NCI-H2196 treated with DMSO at 0.1 percent for 48 hours (cell line): ENCODE measurements around the gene KRTAP10-3.
"Not testable (repeated sequence)": the region's sequence is repeated elsewhere in the genome, so short reads cannot be mapped to it uniquely, and the experiment has no call there.

Experiments
- DNase-seq: peaks from one replicate; lab custom pipeline; 2025; ENCODE audit not compliant: unreplicated experiment; lab: John Stamatoyannopoulos, UW

The KRTAP10-3 gene

GRCh38 chr21:44558695-44559094, at the start of gene KRTAP10-3:
Gene KRTAP10-3 (minus strand): TSS chr21:44558795. CDS start chr21:44558715, 80 bp downstream.
- DNase-seq: no peak

- DNase-seq: no peak
These were observed 47.9 kb upstream of the KRTAP10-3 start for GRCh38 chr21:44606495-44606894.

DNA sequence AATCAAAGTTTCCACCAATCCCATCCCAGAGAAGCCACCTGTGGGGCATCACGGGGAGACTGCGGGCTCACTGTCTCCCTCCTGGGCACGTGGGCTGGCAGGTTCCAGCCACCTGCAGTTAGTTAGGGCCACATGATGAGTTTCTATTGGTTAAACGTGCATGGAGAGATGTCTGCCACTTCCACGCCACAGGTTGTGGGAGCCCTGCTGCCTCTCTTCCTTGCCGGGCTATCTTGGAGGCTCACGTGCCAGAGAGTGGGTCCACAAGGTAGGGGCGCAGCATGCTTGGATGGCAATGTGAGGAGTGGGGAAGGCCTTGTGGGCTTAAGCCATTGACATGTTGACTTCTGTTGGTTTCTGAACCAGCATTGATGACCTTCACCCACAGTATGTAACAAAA, 45.3 kb upstream of the KRTAP10-3 start:
- no peak for DNase-seq

DNA sequence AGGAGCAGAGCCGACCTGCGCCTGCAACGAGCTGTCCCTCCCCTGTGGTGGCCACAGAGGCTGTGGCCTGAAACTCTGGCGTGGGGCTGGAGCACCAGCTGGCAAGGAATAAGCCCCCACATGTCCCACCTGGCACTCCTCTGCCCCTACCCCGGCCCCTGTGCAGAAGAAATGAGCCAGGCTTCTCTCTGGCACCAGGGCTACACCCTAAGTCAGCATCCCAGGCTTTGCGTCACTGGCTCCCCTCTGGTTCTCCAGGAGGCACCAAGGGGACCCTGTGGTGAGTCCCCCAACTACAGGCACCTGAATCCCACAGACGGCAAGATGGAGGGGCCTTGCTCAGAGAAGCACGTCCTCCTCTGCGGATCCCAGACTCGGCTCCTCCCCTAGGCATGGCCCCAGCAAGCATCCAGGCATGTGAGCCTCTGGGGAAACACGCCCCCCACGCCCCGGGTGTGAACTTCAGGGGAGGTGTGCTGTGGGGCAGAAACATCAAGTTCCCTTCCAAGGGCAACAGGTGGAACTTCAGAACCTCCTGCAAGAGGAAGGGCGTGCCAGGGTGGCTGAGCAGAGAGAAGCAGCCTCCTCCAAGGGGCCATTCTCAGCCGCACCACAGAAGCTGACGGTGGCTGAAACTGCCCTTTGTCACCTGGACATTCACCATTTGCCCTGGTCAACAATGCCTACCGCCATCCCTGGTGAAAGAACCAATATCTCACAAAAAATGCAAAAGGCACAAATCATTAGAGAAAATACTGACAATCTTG, 44.7 kb upstream of the KRTAP10-3 start:
- no peak for DNase-seq

GRCh38 chr21:44602463-44602850, 43.9 kb upstream of the KRTAP10-3 start:
- no peak for DNase-seq

DNA sequence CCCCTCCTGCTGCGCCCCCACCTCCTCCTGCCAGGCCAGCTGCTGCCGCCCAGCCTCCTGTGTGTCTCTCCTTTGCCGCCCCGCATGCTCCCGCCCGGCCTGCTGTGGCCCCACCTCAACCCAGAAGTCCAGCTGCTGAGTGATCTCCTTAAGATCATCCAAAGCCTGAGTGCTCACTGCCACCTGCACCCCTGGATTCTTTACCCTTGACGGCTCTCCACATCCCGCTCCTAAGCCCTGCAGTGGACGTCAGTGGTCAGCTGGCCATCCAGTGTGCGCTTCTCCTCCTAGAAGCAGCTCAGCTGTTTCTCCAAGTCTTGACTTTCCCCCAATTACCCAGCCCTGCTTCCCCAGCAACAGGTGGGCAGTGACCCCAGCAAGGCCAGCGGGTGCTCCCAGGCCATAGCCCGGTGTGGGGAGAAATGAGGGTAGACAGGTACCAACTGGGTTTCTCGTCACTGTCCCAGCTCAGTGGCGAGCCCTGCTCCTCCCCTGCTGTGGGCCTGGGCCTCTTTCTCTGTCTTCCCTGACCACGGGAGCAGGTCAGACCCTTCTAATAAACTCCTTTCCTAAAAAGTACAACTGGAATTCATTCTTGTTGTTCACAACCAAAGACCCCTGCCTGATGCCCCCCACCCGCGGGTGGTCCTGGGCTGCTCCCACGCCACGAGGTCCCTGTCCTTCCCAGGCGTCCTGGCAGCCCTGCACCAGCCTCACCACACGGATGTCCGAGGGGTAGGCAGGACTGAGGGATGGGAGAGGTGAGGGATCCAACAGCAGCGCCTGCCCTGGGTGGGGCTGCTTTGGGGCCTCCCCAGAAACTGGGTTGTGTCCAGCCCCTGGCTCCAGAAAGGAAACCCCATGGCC, 43.2 kb upstream of the KRTAP10-3 start:
- DNase-seq: no peak

GRCh38 chr21:44601091-44601490, 42.5 kb upstream of the KRTAP10-3 start:
- not testable (repeated sequence) for DNase-seq

- not testable (repeated sequence) for DNase-seq
These were observed 41.8 kb upstream of the KRTAP10-3 start, which contains the start of gene KRTAP10-7 for GRCh38 chr21:44600118-44600978. Gene KRTAP10-7 (plus strand): TSS chr21:44600597. CDS start chr21:44600622, 25 bp downstream.

DNA sequence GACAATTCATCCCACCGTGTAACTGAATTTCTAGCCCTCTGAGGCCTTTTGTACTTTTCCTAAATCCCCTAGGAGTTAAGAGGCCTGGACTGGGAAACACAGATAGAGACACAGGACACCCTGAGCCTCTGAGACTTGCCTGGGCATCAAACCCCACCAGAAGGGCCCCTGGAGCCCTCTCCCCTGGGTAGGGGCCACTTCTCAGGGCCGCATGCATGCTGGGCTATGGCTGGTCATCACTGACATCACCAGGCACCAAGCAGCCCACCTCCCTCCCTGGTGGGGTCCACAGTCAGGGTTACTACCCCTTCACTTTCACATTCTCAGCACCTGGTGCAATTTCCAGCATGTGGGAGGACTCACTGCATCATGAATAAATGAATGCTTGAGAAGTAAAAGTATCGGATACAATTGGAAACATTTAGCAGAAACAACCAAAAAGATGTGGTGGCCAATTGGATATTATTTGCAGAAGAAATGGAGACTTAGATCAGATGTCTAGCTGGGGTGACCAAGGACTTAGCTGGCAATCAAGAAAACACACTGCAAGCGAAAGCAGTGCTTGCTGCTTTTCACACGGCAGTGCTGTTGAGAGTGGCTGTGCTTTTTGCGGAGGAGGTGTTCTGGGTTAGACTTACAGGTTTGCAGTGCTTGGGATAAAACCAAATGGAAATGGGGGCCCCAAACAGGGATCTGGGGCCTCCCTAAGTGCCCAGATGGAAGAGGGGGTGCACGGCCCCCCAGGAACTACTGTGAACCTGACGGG, 40.9 kb upstream of the KRTAP10-3 start:
- no peak for DNase-seq

- DNase-seq: no peak
These were observed 39.5 kb upstream of the KRTAP10-3 start for GRCh38 chr21:44598061-44598460.

DNA sequence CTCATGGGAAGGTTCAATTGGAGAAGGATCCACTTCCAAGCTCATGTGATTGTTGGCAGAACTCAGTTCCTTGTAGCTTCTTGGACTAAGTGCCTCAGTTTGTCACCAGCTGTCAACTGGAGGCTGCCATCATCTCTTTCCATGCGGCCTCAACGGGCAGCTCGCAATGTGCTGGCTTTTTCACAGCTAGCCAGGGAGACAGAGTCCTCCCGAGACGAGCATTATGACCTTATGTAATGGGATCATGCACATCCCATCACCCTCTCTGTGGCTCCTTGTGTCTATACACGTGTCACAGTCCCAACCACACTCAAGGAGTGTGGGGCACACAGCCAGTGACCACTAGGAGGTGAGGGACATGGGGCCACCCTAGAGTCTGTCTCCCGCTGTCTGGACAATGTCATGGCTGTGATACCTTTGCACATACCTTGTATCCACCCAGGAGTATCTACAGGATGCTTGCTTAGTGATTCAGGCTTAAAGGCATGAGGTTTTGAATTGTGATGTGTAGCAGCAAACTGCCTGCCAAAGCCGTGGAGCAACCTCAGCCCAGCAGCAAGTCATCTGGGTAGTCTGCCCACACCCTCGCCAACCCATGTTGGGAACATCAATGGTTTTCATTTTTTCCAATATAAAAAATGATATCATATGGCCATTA, 37.6 kb upstream of the KRTAP10-3 start:
- DNase-seq: no peak

DNA sequence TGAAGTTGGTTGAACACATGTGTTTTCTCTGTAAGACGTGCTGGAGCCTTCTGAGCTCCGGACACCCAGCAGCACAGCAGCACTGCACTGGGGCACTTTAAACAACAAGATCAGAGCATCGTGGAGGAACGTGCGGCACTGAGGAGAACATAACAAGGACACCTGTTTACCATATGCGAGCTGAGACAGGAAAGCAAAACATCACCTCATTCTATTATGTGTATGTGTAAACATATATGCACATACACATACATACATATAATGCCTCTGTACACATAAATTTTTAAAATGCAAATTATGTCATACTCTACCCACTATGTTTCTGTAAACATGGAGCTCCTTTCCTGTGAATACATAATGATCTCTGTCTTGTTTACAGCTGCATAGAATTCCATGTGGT, 36.9 kb upstream of the KRTAP10-3 start:
- DNase-seq: no peak

DNA sequence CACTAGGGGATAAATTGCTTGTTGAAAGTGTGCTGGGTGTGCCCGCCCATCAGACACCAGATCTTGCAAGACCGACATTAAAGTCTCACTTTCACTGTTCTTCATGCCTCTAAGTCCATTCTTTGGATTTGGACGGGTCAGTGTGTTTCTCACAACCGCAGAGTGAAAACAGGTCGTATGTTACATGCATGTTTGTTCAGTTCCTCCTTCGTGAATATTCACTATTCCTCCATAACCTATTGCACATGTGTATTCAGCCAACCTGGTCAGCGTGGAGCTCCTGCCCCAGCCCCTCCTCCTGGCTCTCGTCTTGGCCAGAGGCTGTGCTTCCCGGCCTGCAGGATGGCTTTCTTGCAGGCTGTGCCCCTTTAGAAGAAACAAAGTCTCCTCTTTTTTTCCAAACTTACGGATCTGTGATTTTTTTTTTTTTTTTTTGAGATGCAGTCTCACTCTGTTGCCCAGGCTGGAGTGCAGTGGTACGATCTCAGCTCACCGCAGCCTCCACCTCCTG, 35.9 kb upstream of the KRTAP10-3 start:
- DNase-seq: no peak

- DNase-seq: no peak
These were observed 35.2 kb upstream of the KRTAP10-3 start for GRCh38 chr21:44593598-44594405.

DNA sequence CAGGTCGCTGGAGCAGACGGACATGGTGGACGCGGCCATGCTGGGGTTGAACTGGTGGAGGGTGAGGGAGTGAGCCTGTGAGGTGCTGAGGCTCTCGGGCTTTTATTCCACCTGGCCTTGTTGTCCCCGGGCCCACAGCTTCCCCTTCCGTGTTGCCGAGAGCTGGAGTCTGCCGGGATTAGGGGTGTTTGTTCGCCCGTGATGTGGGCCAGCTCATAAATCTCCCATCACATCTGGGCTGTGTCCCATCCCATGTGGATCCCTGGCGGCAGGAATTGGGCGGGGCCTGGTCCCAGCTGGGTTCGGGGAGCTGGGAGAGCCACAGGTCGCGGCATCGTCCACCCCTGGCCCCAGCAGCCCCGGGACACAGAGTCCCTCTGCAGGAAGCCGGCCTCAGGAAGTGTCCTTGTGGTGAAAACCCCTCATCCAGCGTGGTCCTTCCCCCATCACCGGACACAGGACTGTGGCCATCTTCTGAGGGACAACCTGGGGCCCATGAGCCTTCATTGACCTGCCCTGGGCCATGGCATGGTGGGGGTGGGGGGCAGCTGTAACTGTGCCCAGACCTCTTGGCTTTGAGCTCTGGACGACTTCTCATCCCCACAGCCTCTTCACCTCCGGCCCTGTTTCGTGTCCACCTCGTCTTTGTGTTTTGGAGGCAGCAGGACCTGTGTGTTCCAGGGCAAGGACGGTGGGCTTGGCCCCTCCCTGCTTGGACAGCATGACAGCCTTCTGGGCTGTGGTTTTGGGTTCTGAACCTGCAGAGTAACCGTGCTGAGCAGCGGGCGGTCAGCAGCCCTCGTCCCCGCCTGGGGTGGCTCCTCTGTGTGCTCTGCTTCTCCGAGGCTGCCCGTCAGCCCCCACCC, 34.1 kb upstream of the KRTAP10-3 start, which contains the start of gene KRTAP10-6:
Gene KRTAP10-6, minus strand, starts transcription at position 60 of the 866 bp plus-strand sequence. Its CDS starts 21 bp downstream, at position 39.
- DNase-seq: no peak

GRCh38 chr21:44591801-44592130, 33.2 kb upstream of the KRTAP10-3 start:
- DNase-seq: not testable (repeated sequence)

DNA sequence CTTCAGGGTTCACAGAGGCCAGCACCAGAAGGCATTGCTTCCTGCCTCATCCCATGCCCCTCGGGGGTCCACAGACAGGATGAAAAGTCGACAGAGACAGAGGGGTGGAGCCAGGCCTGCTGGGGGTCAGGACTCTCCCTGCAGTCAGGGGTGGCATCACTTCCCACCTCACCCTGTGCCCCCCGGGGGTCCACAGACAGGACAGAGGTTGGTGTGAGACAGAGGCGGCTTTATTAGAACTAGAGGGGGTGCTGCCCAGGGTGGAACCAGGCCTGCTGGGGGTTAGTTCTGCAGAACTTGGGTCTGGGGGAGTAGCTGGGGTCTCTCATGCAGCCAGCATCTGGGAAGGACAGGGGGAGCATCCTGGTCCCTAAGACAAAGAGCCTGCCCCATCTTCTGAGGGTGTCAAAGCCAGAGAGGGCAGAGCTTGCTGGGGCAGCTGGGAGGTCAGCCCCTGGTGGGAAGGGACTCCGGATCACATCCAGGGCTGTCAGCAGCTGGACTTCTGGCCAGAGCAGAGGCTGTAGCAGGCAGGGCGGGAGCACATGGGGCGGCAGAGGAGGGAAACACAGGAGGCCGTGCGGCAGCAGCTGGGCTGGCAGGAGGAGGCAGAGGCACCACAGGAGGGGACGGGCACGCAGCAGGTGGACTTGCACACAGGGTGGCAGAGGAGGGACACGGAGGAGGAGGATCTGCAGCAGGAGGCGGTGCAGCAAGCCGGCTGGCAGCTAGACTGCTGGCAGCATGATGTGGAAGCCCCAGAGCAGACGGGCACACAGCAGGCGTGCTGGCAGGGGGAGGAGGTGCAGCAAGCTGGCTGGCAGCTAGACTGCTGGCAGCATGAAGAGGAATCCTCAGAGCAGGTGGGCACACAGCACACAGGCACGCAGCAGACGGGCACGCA, 32.6 kb upstream of the KRTAP10-3 start:
- not testable (repeated sequence) for DNase-seq
